IgD-negative memory B cell (primary cell): ENCODE results near the gene EMILIN3. TPM values are rescaled to one million over a fixed set of nuclear protein-coding genes. Genes with fewer than 3 reads are reported as not detected.
A peak's percentile ranks its signal among the peaks of the same experiment; 100 is the strongest.
"Not testable (repeated sequence)": the region's sequence is repeated elsewhere in the genome, so short reads cannot be mapped to it uniquely, and the experiment has no call there.

ENCODE experiments used
- H3K27ac Mint-ChIP-seq, 3 donors: one replicate each; pipeline ENCODE4 v1.8.0; 2020 to 2022; ENCODE audit warnings: mild to moderate bottlenecking in 3 of 3, mixed read lengths in 3 of 3, moderate library complexity in 1 of 3
- H3K27me3 Mint-ChIP-seq: one replicate; pipeline ENCODE4 v1.8.0; 2021; ENCODE audit warnings: mixed read lengths
- H3K36me3 Mint-ChIP-seq: one replicate; pipeline ENCODE4 v1.8.0; 2020; ENCODE audit warnings: mild to moderate bottlenecking, mixed read lengths
- H3K4me1 Mint-ChIP-seq, 3 donors: one replicate each; pipeline ENCODE4 v1.8.0; 2020 to 2022; ENCODE audit warnings: mixed read lengths in 3 of 3, mild to moderate bottlenecking in 1 of 3
- H3K4me3 Mint-ChIP-seq, 4 donors: one replicate each; pipeline ENCODE4 v1.8.0; 2020 to 2022; ENCODE audit warnings: mild to moderate bottlenecking in 4 of 4, mixed read lengths in 4 of 4, moderate library complexity in 3 of 4
- H3K9me3 Mint-ChIP-seq, 3 donors: one replicate each; pipeline ENCODE4 v1.8.0; 2020 to 2021; ENCODE audit warnings: mixed read lengths in 3 of 3, mild to moderate bottlenecking in 1 of 3
- polyA plus RNA-seq: library from polyadenylated mRNA; unstranded; fragments of 300-500 nt; fragmentation: Illumina TruSeq; gene quantifications from one replicate; pipeline ENCODE4 v1.2.3, GENCODE V29; 2021

The EMILIN3 gene
- polyA plus RNA-seq, 1 donor from 2014 or later: not detected

- peaks cover 8 to 18% (median 15%) of the 10 kb centered on the region in 3 donors for H3K4me1 Mint-ChIP-seq
- no peaks in the 10 kb centered on the region for H3K9me3 Mint-ChIP-seq
- no peaks in the 10 kb centered on the region for H3K27me3 Mint-ChIP-seq
- peak overlapping the region in 1 of 3 donors; percentile 13 for H3K27ac Mint-ChIP-seq
- H3K36me3 Mint-ChIP-seq: no peaks in the 10 kb centered on the region
- peak overlapping the region in 1 of 4 donors; percentile 86 for H3K4me3 Mint-ChIP-seq
Observed at GRCh38 chr20:41314386-41314785, 52.2 kb downstream of the EMILIN3 start.

- H3K27me3 Mint-ChIP-seq, H3K27ac Mint-ChIP-seq, H3K36me3 Mint-ChIP-seq, H3K4me3 Mint-ChIP-seq, H3K9me3 Mint-ChIP-seq: not testable (repeated sequence)
- peaks cover 7 to 22% (median 15%) of the 10 kb centered on the region in 3 donors for H3K4me1 Mint-ChIP-seq
Observed at GRCh38 chr20:41312009-41312408, 54.6 kb downstream of the EMILIN3 start.

Other genes starting within 250 kb of the EMILIN3 start
- gene PLCG1, start 229.3 kb downstream of the EMILIN3 start, polyA plus RNA-seq: 12.8 TPM
- 3.4 TPM for gene ZHX3, start 49.1 kb downstream of the EMILIN3 start, polyA plus RNA-seq
- not detected for gene LPIN3, start 26.0 kb downstream of the EMILIN3 start, polyA plus RNA-seq